ENCODE results near the gene ANK2.

Gene ANK2

DNA sequence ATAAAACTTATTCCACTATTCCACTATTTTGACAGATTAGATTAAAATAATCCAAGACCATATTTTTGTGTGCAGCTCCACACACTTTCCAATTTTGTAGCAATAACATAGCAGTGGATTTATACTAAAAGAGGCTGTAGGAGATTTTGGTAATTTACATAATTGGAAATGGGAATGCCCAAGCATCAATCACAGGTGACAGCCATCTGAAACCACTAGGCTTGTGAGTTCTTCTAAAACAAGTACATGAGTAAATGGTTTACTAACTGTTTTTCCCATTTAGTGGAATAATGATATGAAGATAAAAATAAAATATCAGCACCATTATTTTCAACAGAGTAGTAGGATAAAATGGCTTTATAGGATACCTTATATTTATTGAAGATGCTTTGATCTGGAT lies 4.4 kb downstream of the ANK2 start:
- ATAC-seq (ENCODE audit: insufficient read depth, low read depth) (no peak), DNase-seq (no peak)
- TF ChIP-seq, protein P1, sequence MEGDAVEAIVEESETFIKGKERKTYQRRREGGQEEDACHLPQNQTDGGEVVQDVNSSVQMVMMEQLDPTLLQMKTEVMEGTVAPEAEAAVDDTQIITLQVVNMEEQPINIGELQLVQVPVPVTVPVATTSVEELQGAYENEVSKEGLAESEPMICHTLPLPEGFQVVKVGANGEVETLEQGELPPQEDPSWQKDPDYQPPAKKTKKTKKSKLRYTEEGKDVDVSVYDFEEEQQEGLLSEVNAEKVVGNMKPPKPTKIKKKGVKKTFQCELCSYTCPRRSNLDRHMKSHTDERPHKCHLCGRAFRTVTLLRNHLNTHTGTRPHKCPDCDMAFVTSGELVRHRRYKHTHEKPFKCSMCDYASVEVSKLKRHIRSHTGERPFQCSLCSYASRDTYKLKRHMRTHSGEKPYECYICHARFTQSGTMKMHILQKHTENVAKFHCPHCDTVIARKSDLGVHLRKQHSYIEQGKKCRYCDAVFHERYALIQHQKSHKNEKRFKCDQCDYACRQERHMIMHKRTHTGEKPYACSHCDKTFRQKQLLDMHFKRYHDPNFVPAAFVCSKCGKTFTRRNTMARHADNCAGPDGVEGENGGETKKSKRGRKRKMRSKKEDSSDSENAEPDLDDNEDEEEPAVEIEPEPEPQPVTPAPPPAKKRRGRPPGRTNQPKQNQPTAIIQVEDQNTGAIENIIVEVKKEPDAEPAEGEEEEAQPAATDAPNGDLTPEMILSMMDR (IDR thresholded peaks at IDR 0.05; ENCODE audit: borderline replicate concordance, extremely low read depth, low read length, poor library complexity, severe bottlenecking), result no peak
- no peak for TF ChIP-seq EZH2 (IDR thresholded peaks at IDR 0.05; ENCODE audit: borderline replicate concordance, low read depth, low read length, severe bottlenecking)
- no peaks in the 10 kb centered on the region for H3K79me2 ChIP-seq (ENCODE audit: insufficient read depth, low read length)
- H3K4me3 ChIP-seq (ENCODE audit: low read depth in 1 of 2, low read length in 2 of 2), result no peak overlapping the region
- no peak overlapping the region for H3K9ac ChIP-seq (ENCODE audit: low read depth, low read length)
- H3K27ac ChIP-seq (ENCODE audit: low read length), result no peak overlapping the region
- H3K27me3 ChIP-seq (ENCODE audit: insufficient read depth, low read length, poor library complexity), result no peaks in the 10 kb centered on the region
- H3K9me3 ChIP-seq (ENCODE audit: insufficient read depth, low read length, severe bottlenecking), result no peaks in the 10 kb centered on the region
- H2AFZ ChIP-seq (ENCODE audit: low read depth, low read length), result no peak overlapping the region
- no peaks in the 10 kb centered on the region for H3K4me1 ChIP-seq (ENCODE audit: insufficient read depth, low read length)
- H4K20me1 ChIP-seq (ENCODE audit: insufficient read depth, low read length), result no peaks in the 10 kb centered on the region
- no peaks in the 10 kb centered on the region for H3K36me3 ChIP-seq (ENCODE audit: insufficient read depth, low read length)
- no peak overlapping the region for H3K4me2 ChIP-seq (ENCODE audit: insufficient read depth, low read length)

DNA sequence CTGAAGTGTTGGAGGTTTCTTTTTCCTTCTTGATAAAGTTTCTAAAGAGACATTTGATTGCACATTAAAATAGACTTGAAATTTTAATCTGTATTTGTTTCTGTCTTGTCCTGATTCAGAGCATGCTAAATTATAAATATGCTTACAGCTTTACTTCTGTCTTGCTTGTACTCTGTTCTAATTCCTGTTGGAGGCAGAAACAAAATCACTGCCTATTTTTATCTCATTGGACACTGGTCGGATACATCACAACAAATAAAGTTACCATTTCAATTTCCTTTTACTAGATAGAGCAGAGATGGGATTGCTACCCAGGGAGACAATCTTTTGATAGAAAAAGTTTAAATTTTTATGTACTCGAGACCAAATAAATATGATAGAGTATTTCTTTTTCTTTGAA lies 6.9 kb downstream of the ANK2 start:
- Histone ChIP-seq H3K36me3 (ENCODE audit: insufficient read depth, low read length) (no peaks in the 10 kb centered on the region), H3K4me1 (ENCODE audit: insufficient read depth, low read length) (no peaks in the 10 kb centered on the region), H3K9me3 (ENCODE audit: insufficient read depth, low read length, severe bottlenecking) (no peaks in the 10 kb centered on the region), H3K27ac (ENCODE audit: low read length) (no peak overlapping the region), H3K27me3 (ENCODE audit: insufficient read depth, low read length, poor library complexity) (no peaks in the 10 kb centered on the region), H3K9ac (ENCODE audit: low read depth, low read length) (no peak overlapping the region), H4K20me1 (ENCODE audit: insufficient read depth, low read length) (no peaks in the 10 kb centered on the region), H3K4me2 (ENCODE audit: insufficient read depth, low read length) (no peak overlapping the region), H3K4me3 (ENCODE audit: low read depth in 1 of 2, low read length in 2 of 2) (no peak overlapping the region), H3K79me2 (ENCODE audit: insufficient read depth, low read length) (no peaks in the 10 kb centered on the region), H2AFZ (ENCODE audit: low read depth, low read length) (no peak overlapping the region)
- DNase-seq, result no peak
- ATAC-seq (ENCODE audit: insufficient read depth, low read depth), result no peak
- TF ChIP-seq, protein P1 (IDR thresholded peaks at IDR 0.05; ENCODE audit: borderline replicate concordance, extremely low read depth, low read length, poor library complexity, severe bottlenecking), result no peak
- TF ChIP-seq EZH2 (IDR thresholded peaks at IDR 0.05; ENCODE audit: borderline replicate concordance, low read depth, low read length, severe bottlenecking), result no peak

DNA sequence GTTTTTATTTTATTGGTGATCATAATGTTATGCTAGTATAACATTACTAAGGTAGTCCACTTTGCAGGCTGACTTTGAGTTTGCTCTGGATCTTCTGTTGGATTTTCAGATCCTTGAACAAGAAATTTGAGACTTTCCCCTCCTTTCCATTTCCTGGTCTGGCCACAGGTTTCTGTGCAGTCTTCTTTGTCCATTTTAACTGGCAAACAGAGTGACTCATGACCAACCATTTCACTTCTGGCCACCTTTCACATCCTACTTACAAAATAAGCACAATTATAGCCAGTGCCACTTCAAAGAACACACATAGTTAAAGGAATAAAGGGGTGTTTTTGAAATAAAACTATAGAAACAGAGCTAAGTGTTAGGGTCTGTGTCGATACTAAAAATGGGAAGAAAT lies 8.4 kb downstream of the ANK2 start:
- Histone ChIP-seq H3K4me2 (ENCODE audit: insufficient read depth, low read length) (no peak overlapping the region), H3K4me3 (ENCODE audit: low read depth in 1 of 2, low read length in 2 of 2) (no peak overlapping the region), H3K9me3 (ENCODE audit: insufficient read depth, low read length, severe bottlenecking) (no peaks in the 10 kb centered on the region), H3K27me3 (ENCODE audit: insufficient read depth, low read length, poor library complexity) (no peaks in the 10 kb centered on the region), H3K9ac (ENCODE audit: low read depth, low read length) (no peak overlapping the region), H3K36me3 (ENCODE audit: insufficient read depth, low read length) (no peaks in the 10 kb centered on the region), H4K20me1 (ENCODE audit: insufficient read depth, low read length) (no peaks in the 10 kb centered on the region), H3K4me1 (ENCODE audit: insufficient read depth, low read length) (no peaks in the 10 kb centered on the region), H2AFZ (ENCODE audit: low read depth, low read length) (no peak overlapping the region), H3K27ac (ENCODE audit: low read length) (no peak overlapping the region), H3K79me2 (ENCODE audit: insufficient read depth, low read length) (no peaks in the 10 kb centered on the region)
- DNase-seq, result no peak
- no peak for TF ChIP-seq EZH2 (IDR thresholded peaks at IDR 0.05; ENCODE audit: borderline replicate concordance, low read depth, low read length, severe bottlenecking)
- TF ChIP-seq, protein P1 (IDR thresholded peaks at IDR 0.05; ENCODE audit: borderline replicate concordance, extremely low read depth, low read length, poor library complexity, severe bottlenecking), result no peak
- no peak for ATAC-seq (ENCODE audit: insufficient read depth, low read depth)
